Measurements from ENCODE around the gene MAP3K2. TPM values are rescaled to one million over a fixed set of nuclear protein-coding genes. Genes with fewer than 3 reads are reported as not detected.
"Not testable (repeated sequence)": the region's sequence is repeated elsewhere in the genome, so short reads cannot be mapped to it uniquely, and the experiment has no call there.

The MAP3K2 gene
- total and polyA plus RNA-seq, 4 donors = 17.7 to 51.0 (median 35.0) TPM

GRCh38 chr2:127358044-127358443 is 29.7 kb downstream of the MAP3K2 start:
- Histone ChIP-seq H3K9me3 (ENCODE audit: control insufficient read depth, insufficient read depth, low read length) (peaks cover 1% of the 10 kb centered on the region), H3K4me3 (ENCODE audit: low read depth, low read length) (no peak overlapping the region), H3K27ac (ENCODE audit: low read depth, low read length) (no peak overlapping the region), H3K4me1 (ENCODE audit: control insufficient read depth, insufficient read depth, low read length) (no peaks in the 10 kb centered on the region), H3K27me3 (ENCODE audit: control insufficient read depth, insufficient read depth, low read length) (no peaks in the 10 kb centered on the region), H3K36me3 (ENCODE audit: control insufficient read depth, insufficient read depth, low read length) (no peaks in the 10 kb centered on the region)
- WGBS (ENCODE audit: insufficient coverage) = 100% methylated on average over 1 of the region's 3 CpGs
- DNase-seq (ENCODE audit: low read depth in 4 of 6, low spot score in 6 of 6) = no peak

- H3K36me3 ChIP-seq (ENCODE audit: control insufficient read depth, insufficient read depth, low read length) = no peaks in the 10 kb centered on the region
- H3K4me1 ChIP-seq (ENCODE audit: control insufficient read depth, insufficient read depth, low read length) = no peaks in the 10 kb centered on the region
- peaks cover 1% of the 10 kb centered on the region for H3K9me3 ChIP-seq (ENCODE audit: control insufficient read depth, insufficient read depth, low read length)
- no peaks in the 10 kb centered on the region for H3K27me3 ChIP-seq (ENCODE audit: control insufficient read depth, insufficient read depth, low read length)
- H3K4me3 ChIP-seq (ENCODE audit: low read depth, low read length) = no peak overlapping the region
- no peak for DNase-seq (ENCODE audit: low read depth in 4 of 6, low spot score in 6 of 6)
- H3K27ac ChIP-seq (ENCODE audit: low read depth, low read length) = no peak overlapping the region
Observed at GRCh38 chr2:127357591-127357990, 30.2 kb downstream of the MAP3K2 start.

- H3K9me3 ChIP-seq (ENCODE audit: control insufficient read depth, insufficient read depth, low read length) = peaks cover 1% of the 10 kb centered on the region
- H3K36me3 ChIP-seq (ENCODE audit: control insufficient read depth, insufficient read depth, low read length) = no peaks in the 10 kb centered on the region
- no peak overlapping the region for H3K27ac ChIP-seq (ENCODE audit: low read depth, low read length)
- H3K4me3 ChIP-seq (ENCODE audit: low read depth, low read length) = no peak overlapping the region
- no peak for DNase-seq (ENCODE audit: low read depth in 4 of 6, low spot score in 6 of 6)
- WGBS (ENCODE audit: insufficient coverage) = no CpG with 5 or more reads among the region's 3 CpGs
- no peaks in the 10 kb centered on the region for H3K4me1 ChIP-seq (ENCODE audit: control insufficient read depth, insufficient read depth, low read length)
- H3K27me3 ChIP-seq (ENCODE audit: control insufficient read depth, insufficient read depth, low read length) = no peaks in the 10 kb centered on the region
Observed at GRCh38 chr2:127356531-127356930, 31.2 kb downstream of the MAP3K2 start.

GRCh38 chr2:127355407-127356008 is 32.3 kb downstream of the MAP3K2 start:
- H3K27me3 ChIP-seq (ENCODE audit: control insufficient read depth, insufficient read depth, low read length) = no peaks in the 10 kb centered on the region
- WGBS (ENCODE audit: insufficient coverage) = 63% methylated on average over 3 of the region's 4 CpGs
- no peak for DNase-seq (ENCODE audit: low read depth in 4 of 6, low spot score in 6 of 6)
- H3K27ac ChIP-seq (ENCODE audit: low read depth, low read length) = no peak overlapping the region
- peaks cover 1% of the 10 kb centered on the region for H3K9me3 ChIP-seq (ENCODE audit: control insufficient read depth, insufficient read depth, low read length)
- H3K4me3 ChIP-seq (ENCODE audit: low read depth, low read length) = no peak overlapping the region
- no peaks in the 10 kb centered on the region for H3K36me3 ChIP-seq (ENCODE audit: control insufficient read depth, insufficient read depth, low read length)
- no peaks in the 10 kb centered on the region for H3K4me1 ChIP-seq (ENCODE audit: control insufficient read depth, insufficient read depth, low read length)

GRCh38 chr2:127353873-127354676 is 33.7 kb downstream of the MAP3K2 start:
- H3K4me1 ChIP-seq (ENCODE audit: control insufficient read depth, insufficient read depth, low read length); H3K9me3 ChIP-seq (ENCODE audit: control insufficient read depth, insufficient read depth, low read length); H3K4me3 ChIP-seq (ENCODE audit: low read depth, low read length); DNase-seq (ENCODE audit: low read depth in 4 of 6, low spot score in 6 of 6); H3K27ac ChIP-seq (ENCODE audit: low read depth, low read length); H3K36me3 ChIP-seq (ENCODE audit: control insufficient read depth, insufficient read depth, low read length); H3K27me3 ChIP-seq (ENCODE audit: control insufficient read depth, insufficient read depth, low read length): not testable (repeated sequence)
- WGBS (ENCODE audit: insufficient coverage) = no CpG with 5 or more reads among the region's 6 CpGs

GRCh38 chr2:127353223-127353622 is 34.6 kb downstream of the MAP3K2 start:
- H3K36me3 ChIP-seq (ENCODE audit: control insufficient read depth, insufficient read depth, low read length); H3K4me3 ChIP-seq (ENCODE audit: low read depth, low read length); DNase-seq (ENCODE audit: low read depth in 4 of 6, low spot score in 6 of 6); H3K4me1 ChIP-seq (ENCODE audit: control insufficient read depth, insufficient read depth, low read length); H3K9me3 ChIP-seq (ENCODE audit: control insufficient read depth, insufficient read depth, low read length); H3K27me3 ChIP-seq (ENCODE audit: control insufficient read depth, insufficient read depth, low read length); H3K27ac ChIP-seq (ENCODE audit: low read depth, low read length): not testable (repeated sequence)
- 98% methylated on average over 14 of the region's 35 CpGs for whole genome bisulfite sequencing (ENCODE audit: insufficient coverage)

GRCh38 chr2:127351603-127352002 is 36.2 kb downstream of the MAP3K2 start:
- H3K4me3 ChIP-seq (ENCODE audit: low read depth, low read length) = no peak overlapping the region
- no peak for DNase-seq (ENCODE audit: low read depth in 4 of 6, low spot score in 6 of 6)
- no peak overlapping the region for H3K27ac ChIP-seq (ENCODE audit: low read depth, low read length)
- H3K27me3 ChIP-seq (ENCODE audit: control insufficient read depth, insufficient read depth, low read length) = no peaks in the 10 kb centered on the region
- H3K4me1 ChIP-seq (ENCODE audit: control insufficient read depth, insufficient read depth, low read length) = no peaks in the 10 kb centered on the region
- no peaks in the 10 kb centered on the region for H3K36me3 ChIP-seq (ENCODE audit: control insufficient read depth, insufficient read depth, low read length)
- WGBS (ENCODE audit: insufficient coverage) = 83% methylated on average over 2 of the region's 2 CpGs
- no peaks in the 10 kb centered on the region for H3K9me3 ChIP-seq (ENCODE audit: control insufficient read depth, insufficient read depth, low read length)

- Histone ChIP-seq H3K9me3 (ENCODE audit: control insufficient read depth, insufficient read depth, low read length) (no peaks in the 10 kb centered on the region), H3K4me3 (ENCODE audit: low read depth, low read length) (no peak overlapping the region), H3K4me1 (ENCODE audit: control insufficient read depth, insufficient read depth, low read length) (no peaks in the 10 kb centered on the region), H3K36me3 (ENCODE audit: control insufficient read depth, insufficient read depth, low read length) (no peaks in the 10 kb centered on the region), H3K27me3 (ENCODE audit: control insufficient read depth, insufficient read depth, low read length) (no peaks in the 10 kb centered on the region), H3K27ac (ENCODE audit: low read depth, low read length) (no peak overlapping the region)
- WGBS (ENCODE audit: insufficient coverage) = 100% methylated on average over 1 of the region's 1 CpG
- DNase-seq (ENCODE audit: low read depth in 4 of 6, low spot score in 6 of 6) = no peak
Observed at GRCh38 chr2:127348426-127349000, 39.3 kb downstream of the MAP3K2 start.

GRCh38 chr2:127347734-127348392 is 39.9 kb downstream of the MAP3K2 start:
- no CpG with 5 or more reads among the region's 1 CpG for WGBS (ENCODE audit: insufficient coverage)
- Histone ChIP-seq H3K4me1 (ENCODE audit: control insufficient read depth, insufficient read depth, low read length) (no peaks in the 10 kb centered on the region), H3K27ac (ENCODE audit: low read depth, low read length) (no peak overlapping the region), H3K36me3 (ENCODE audit: control insufficient read depth, insufficient read depth, low read length) (no peaks in the 10 kb centered on the region), H3K27me3 (ENCODE audit: control insufficient read depth, insufficient read depth, low read length) (no peaks in the 10 kb centered on the region), H3K4me3 (ENCODE audit: low read depth, low read length) (no peak overlapping the region), H3K9me3 (ENCODE audit: control insufficient read depth, insufficient read depth, low read length) (no peaks in the 10 kb centered on the region)
- DNase-seq (ENCODE audit: low read depth in 4 of 6, low spot score in 6 of 6) = no peak

All from spinal cord (tissue), 10 donors.